ENCODE data around the gene LIM2.
A peak's percentile ranks its signal among the peaks of the same experiment; 100 is the strongest.

GRCh38 chr19:51398096-51398704 lies 10.4 kb upstream of the LIM2 start:
- TF ChIP-seq CTCF (IDR thresholded peaks at IDR 0.05) (peak in 1 of 3 experiments; percentile 20), POLR2A (IDR thresholded peaks at IDR 0.05) (no peak), POLR2AphosphoS5 (IDR thresholded peaks at IDR 0.05; ENCODE audit: insufficient read depth in 1 of 2, low read depth in 1 of 2) (no peak)

All from vagina (tissue), 2 donors.